HG03108 (cell line): Measurements from ENCODE around the gene SEPTIN5.
"Not testable (repeated sequence)": the region's sequence is repeated elsewhere in the genome, so short reads cannot be mapped to it uniquely, and the experiment has no call there.

Source experiments
- ATAC-seq: cut with Tn5 transposase; IDR thresholded peaks from one replicate; pipeline ENCODE4 v1.9.1; 2021; ENCODE audit warnings: moderate library complexity; ENCODE audit not compliant: unreplicated experiment

Gene SEPTIN5

GRCh38 chr22:19680911-19681862, 33.1 kb upstream of the SEPTIN5 start:
- ATAC-seq = no peak

- no peak for ATAC-seq
These were observed 32.4 kb upstream of the SEPTIN5 start for GRCh38 chr22:19681863-19682245.

GRCh38 chr22:19686946-19687345, 27.4 kb upstream of the SEPTIN5 start:
- no peak for ATAC-seq

- no peak for ATAC-seq
These were observed 26.6 kb upstream of the SEPTIN5 start for GRCh38 chr22:19687561-19688300.

GRCh38 chr22:19688301-19689290, 25.7 kb upstream of the SEPTIN5 start:
- no peak for ATAC-seq

- no peak for ATAC-seq
These were observed 24.9 kb upstream of the SEPTIN5 start for GRCh38 chr22:19689408-19689807.

GRCh38 chr22:19691007-19691720, 23.1 kb upstream of the SEPTIN5 start:
- no peak for ATAC-seq

- ATAC-seq = no peak
These were observed 22.5 kb upstream of the SEPTIN5 start for GRCh38 chr22:19691721-19692341.

- no peak for ATAC-seq
These were observed 20.7 kb upstream of the SEPTIN5 start for GRCh38 chr22:19693581-19693980.

GRCh38 chr22:19693981-19694670, 20.2 kb upstream of the SEPTIN5 start:
- ATAC-seq = no peak

- no peak for ATAC-seq
These were observed 19.6 kb upstream of the SEPTIN5 start for GRCh38 chr22:19694696-19695095.

- ATAC-seq = no peak
These were observed 17.6 kb upstream of the SEPTIN5 start for GRCh38 chr22:19696504-19697276.

- ATAC-seq = not testable (repeated sequence)
These were observed 16.4 kb upstream of the SEPTIN5 start for GRCh38 chr22:19697871-19698270.

- no peak for ATAC-seq
These were observed 13.4 kb upstream of the SEPTIN5 start for GRCh38 chr22:19700790-19701419.

- ATAC-seq = no peak
These were observed 12.7 kb upstream of the SEPTIN5 start for GRCh38 chr22:19701420-19702145.

GRCh38 chr22:19703869-19704268, 10.4 kb upstream of the SEPTIN5 start:
- ATAC-seq = no peak

GRCh38 chr22:19704355-19705015, 9.8 kb upstream of the SEPTIN5 start:
- no peak for ATAC-seq
